Esophagus muscularis mucosa (tissue), 4 donors: ENCODE data around the gene PPP6R3.

ENCODE experiments used
- CTCF ChIP-seq, 3 experiments: fragments of 200-600 bp in 2 of 3; fragments of 450-650 bp in 1 of 3; sonication (generic) in 2 of 3; IDR thresholded peaks; one replicate each; pipeline ENCODE4 v1.5.1; 2017 to 2019; ENCODE audit warnings: antibody characterized with exemption in 3 of 3, mild to moderate bottlenecking in 2 of 3, moderate library complexity in 1 of 3
- EP300 ChIP-seq: sonication (generic); formaldehyde crosslinking; IDR thresholded peaks from one replicate; pipeline ENCODE4 v1.6.1; 2017; ENCODE audit warnings: antibody characterized with exemption
- POLR2AphosphoS5 ChIP-seq, 2 donors: sonication (generic); formaldehyde crosslinking; IDR thresholded peaks; one replicate each; pipeline ENCODE4 v1.6.1; 2017; ENCODE audit warnings: antibody characterized with exemption in 2 of 2

- TF ChIP-seq POLR2AphosphoS5 (IDR thresholded peaks at IDR 0.05) (no peak), CTCF (IDR thresholded peaks at IDR 0.05) (no peak), EP300 (no peak)
Measured at GRCh38 chr11:68533945-68534344, 73.4 kb downstream of the PPP6R3 start.
